ENCODE measurements around the gene GARIN5B.
"Not testable (repeated sequence)": the region's sequence is repeated elsewhere in the genome, so short reads cannot be mapped to it uniquely, and the experiment has no call there.

The GARIN5B gene

DNA sequence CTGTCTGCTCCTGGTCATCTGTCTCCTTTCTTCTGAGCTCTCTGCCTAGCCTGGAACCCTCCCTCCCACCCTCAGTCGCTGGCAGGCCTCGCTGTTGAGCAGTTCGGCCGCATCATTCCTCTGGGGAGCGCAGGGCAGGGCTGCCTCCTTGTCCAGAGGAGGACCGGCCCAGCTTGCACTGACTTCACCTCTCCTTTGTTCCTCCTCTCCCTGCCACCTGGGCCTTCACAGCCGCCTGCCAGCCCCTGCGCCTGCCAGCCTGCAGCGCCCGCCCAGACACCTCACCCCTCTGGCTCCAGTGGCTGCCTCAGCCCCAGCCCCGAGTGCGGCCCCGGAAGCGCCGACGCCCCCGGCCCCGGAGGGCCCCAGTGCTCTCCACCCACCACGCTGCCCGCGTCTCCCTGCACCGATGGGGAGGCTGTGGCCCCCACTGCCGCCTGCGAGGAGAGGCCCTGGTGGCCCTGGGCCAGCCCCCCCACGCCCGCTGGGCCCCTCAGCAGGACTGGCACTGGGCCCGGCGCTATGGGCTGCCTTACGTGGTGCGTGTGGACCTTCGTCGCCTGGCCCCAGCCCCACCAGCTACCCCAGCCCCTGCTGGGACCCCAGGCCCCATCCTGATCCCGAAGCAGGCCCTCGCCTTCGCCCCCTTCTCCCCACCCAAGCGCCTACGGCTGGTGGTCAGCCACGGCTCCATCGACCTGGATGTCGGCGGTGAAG is 16.2 kb downstream of the GARIN5B start:
- DNase-seq, result no peak

GRCh38 chr19:55345818-55346724 is 17.0 kb downstream of the GARIN5B start:
- no peak for DNase-seq

DNA sequence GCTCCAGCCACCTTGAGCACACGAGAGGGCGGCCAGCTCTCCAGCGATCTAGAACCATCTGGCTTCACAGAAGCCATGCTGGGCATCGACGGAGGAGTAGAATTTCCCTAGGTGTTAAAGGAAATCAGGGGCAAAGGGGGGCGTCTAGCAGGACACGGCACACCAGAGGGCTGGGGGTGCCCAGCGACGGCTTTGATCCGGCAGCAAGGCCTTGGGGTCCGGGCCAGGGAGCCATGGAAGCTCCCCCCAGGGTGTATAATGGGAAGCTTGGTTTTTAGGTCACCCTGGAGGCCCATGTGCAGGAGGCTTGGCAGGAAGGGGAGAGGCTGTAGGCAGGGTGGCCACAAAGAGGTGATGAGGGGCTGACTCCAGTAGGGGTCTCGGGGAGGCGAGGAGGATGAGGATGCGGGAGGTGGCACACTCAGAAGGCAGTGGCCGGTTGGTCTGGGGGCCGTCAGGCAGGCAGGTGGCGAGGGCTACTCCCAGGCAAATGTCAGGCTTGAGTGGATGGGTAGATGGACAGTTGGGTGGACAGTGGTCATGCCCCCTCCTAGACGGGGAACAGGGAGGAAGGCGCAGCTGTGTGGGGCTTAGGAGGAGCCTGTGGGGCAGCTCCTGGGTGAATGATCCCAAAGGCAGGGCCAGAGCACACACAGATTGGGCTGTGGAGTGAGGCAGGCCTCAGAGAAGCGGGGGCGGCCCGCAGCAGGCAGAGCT is 17.8 kb downstream of the GARIN5B start:
- DNase-seq, result no peak

GRCh38 chr19:55344444-55344843 is 18.6 kb downstream of the GARIN5B start:
- peak in 1 of 3 experiments; percentile 16 for DNase-seq

DNA sequence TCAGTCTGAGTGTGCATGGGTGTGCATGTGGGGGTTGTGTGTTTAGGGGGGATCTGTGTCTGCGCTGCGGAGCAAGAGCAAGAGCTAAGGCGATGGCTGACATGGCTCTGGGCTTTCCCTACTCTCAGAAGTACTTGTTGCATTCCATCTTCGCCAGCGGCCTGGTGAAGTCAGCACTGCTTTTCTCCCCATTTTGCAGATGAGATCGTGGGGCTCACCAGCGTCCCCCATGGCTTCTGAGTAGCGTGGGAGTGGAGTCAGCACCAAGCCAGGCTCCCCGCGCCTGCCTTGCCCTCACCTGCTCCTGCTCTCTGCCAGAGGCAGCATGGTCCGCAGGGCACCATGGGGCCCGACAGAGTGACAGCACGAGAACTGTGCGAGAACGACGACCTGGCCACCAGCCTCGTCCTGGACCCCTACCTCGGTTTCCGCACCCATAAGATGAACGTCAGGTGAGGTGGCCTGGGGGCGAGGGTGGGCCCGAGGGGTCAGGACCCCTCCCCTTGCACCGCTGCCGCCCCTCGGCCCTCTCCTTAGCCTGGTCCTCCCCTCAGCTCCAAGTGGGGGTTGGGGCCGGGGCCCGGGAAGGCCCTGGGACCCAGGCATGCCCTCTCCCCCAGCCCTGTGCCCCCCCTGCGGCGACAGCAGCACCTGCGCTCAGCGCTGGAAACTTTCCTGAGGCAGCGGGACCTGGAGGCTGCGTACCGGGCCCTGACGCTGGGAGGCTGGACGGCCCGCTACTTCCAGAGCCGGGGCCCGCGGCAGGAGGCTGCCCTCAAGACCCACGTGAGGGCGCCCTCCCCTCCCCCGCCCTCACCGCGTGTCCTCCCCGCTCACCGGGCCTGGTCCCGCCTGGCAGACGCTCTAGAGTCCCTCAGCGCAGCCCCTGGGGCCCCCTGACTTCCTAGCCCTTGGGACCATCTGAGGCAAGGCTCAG is 21.2 kb downstream of the GARIN5B start:
- no peak for DNase-seq

- peak; percentile 87 to 93 (median 88) for DNase-seq
Measured at GRCh38 chr19:55341171-55341588, 21.9 kb downstream of the GARIN5B start.

- DNase-seq, result peak in 1 of 3 experiments; percentile 86
Measured at GRCh38 chr19:55340784-55341147, 22.3 kb downstream of the GARIN5B start.

- DNase-seq, result peak in 2 of 3 experiments; percentile 63 to 64
Measured at GRCh38 chr19:55339889-55340783, 22.9 kb downstream of the GARIN5B start.

- DNase-seq, result peak; percentile 99 to 100 (median 100)
Measured at GRCh38 chr19:55339105-55339888, 23.8 kb downstream of the GARIN5B start, which contains the start of gene KMT5C. Gene KMT5C (plus strand): TSS chr19:55339876. CDS start chr19:55341937, 2,061 bp downstream.

DNA sequence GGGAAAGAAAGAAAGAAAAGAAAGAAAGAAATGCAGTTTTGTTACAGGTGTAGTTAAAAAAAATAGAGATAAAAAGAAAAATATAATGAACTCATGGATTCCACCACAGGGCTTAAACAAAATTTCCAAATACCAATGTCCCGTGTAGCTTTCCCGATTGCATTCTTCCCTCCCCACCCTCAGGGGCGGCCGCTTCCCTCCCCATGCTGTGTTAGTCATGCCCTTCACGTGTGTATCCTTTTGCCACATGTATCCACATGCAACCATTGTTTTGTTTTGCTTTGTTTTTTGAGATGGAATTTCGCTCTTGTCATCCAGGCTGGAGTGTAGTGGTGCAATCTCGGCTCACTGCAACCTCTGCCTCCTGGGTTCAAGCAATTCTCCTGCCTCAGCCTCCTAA is 27.0 kb downstream of the GARIN5B start:
- no peak for DNase-seq

GRCh38 chr19:55333870-55334269 is 29.2 kb downstream of the GARIN5B start:
- DNase-seq, result no peak

DNA sequence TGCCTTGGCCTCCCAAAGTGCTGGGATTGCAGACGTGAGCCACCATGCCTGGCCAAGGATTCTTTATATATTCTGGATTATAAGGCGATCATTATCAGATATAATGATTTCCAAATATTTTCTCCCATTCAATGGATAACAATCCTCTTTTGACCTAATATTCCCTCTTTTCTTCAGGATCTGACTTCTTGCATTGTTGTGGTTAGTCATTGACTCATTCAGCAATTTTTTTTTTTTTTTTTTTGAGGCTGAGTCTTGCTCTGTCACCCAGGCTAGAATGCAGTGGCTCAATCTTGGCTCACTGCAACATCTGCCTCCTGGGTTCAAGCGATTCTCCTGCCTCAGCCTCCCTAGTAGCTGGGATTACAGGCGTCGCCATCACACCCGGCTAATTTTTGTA is 33.3 kb downstream of the GARIN5B start:
- DNase-seq, result not testable (repeated sequence)

DNA sequence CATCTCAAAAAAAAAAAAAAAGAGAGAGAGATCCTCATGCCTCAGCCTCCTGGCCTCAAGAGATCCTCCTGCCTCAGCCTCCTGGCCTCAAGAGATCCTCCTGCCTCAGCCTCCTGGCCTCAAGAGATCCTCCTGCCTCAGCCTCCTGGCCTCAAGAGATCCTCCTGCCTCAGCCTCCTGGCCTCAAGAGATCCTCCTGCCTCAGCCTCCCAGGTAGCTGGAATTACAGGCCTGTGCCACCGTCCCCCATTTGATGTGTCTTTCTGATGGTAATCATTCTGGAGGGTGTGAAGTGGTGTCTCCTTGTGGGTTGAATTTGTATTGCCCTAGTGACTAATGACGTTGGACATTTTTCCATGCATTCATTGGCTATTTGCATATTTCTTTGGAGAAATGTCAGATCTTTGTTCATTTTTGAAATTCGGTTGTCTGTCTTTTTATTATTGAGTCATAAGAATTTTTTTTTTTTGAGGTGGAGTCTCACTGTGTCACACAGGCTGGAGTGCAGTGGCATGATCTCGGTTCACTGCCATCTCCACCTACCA is 34.2 kb downstream of the GARIN5B start:
- not testable (repeated sequence) for DNase-seq

- no peak for DNase-seq
Measured at GRCh38 chr19:55325172-55325571, 37.9 kb downstream of the GARIN5B start, which contains the start of gene TMEM150B. Gene TMEM150B (minus strand): TSS chr19:55325341. CDS start chr19:55321036, 4,305 bp downstream.

DNA sequence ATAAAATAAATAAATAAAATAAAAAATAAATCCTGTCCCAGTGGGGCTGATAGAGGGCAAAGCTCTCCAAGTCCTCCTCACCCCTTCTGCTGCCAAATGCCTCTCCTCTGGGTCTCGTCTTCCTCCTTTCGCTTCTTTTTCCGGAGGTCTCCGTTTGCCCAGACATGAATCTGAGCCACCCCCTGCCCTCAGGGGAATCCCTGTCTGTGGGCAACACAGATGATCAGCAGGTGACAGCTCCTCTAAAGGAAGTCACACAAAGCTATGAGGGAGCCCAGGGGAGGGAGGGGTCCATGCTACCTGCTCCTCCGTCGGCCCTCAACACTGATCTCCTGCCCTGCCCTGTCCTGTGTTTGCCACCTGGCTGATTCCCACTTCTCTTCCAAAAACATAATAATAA is 38.4 kb downstream of the GARIN5B start:
- no peak for DNase-seq

DNA sequence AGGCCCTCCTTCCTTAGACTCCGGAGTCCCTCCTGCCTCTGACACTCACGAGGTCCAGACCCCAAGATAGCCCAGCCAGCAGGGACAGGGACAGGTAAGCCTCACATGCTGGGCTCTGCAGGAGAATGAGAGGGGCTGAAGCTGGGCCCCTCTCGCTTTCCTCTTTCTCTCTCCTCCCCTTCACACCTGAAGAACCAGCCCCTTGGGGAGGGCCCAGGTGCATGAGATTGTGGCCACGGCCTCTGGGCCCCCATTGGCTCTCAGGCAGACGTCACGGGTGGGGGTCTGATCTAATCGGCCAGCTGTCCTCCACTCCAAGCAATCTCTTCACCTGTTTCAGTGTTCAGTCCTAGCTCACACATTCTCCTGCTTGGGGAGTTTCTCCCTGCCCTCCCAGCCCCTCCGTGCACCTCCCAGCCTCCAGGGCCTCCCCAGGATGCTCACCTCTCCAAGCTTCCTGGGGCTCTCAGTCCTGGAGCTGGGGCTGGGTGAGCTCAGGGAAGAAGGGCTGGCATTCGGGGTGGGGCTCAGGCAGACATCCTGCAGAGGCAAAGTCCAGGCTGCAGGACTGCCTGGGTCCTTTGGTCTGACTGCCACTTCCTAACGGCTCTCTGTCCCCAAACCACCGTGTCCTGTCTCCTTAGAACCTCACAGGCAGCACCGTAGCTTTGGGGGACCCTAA is 40.7 kb downstream of the GARIN5B start:
- no peak for DNase-seq

DNA sequence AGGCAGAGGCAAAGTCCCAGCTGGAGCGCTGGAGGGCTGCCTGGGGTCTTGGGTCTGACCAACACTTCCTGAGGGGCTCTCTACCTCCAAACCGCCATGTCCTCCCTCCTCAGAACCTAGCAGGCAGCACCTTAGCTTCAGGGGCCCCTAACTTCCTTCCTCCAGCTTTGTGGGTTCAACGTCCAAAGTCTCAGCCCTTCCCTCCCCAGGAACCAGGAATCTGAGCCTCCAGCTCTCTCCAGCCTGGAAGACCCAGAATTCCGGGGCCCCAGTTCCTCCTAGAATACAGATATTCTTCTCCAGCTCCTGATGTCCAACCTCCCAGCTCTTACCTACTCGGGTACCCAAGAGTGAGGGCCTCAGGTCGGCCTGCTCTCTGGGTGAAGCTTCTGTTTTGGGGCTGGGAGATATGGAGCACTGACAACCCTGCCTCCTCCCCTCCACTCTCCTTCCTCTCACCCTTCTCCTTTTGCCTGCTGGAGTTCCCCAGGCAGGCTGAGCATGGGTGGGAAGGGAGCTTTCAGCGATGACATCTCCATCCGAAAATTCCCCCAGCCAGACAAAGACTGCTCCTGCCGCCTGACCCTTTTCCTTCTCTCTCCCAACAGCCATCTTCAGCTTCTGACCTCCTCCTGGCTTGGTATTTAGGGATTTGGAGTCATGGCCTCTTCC is 41.5 kb downstream of the GARIN5B start:
- no peak for DNase-seq

DNA sequence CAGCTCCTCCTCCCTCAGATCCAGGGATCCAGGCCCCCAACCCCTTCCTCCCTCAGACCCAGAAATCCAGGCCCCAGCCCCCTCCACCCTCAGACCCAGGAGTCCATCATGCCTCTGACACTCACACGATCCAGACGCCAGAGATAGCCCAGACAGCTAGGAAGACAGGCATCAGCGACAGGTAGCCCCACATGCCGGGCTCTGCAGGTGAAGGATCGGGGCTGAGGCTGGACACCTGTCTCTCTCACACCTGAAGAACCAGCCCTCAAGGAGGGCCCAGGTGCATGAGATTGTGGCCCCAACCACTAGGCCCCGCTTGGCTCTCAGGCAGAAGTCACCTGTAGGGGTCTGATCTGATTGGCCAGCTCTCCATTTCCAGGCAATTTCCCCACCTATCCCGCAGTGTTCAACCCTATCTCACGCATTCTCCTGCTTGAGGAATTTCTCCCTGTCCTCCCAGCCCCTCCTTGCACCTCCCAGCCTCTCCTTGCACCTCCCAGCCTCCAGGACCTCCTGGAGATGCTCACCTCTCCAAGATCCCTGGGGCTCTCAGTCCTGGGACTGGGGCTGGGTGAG is 42.1 kb downstream of the GARIN5B start:
- no peak for DNase-seq

Measured in NCI-H1417 (cell line).